HCT116 (cell line): Measurements from ENCODE around the gene LIN7A. TPM values are rescaled to one million over a fixed set of nuclear protein-coding genes. Genes with fewer than 3 reads are reported as not detected.

Experiments
- ATAC-seq: fragments of 200-7000 bp; cut with Tn5 transposase; 2 replicates; pipeline ENCODE4 v1.9.1; 2020; ENCODE audit warnings: mild to moderate bottlenecking, moderate library complexity
- BruUV-seq: library from RNA; stranded (reverse); fragments of 400-500 nt; replicated peaks from 2 replicates; lab custom pipeline; 2021; lab: Mats Ljungman, UMichigan
- CTCF ChIA-PET: fragments of 300-600 bp; sonication (Branson Sonifier 250); formaldehyde crosslinking; loops from one replicate; lab custom pipeline; 2021; ENCODE audit warnings: antibody characterized with exemption; lab: Charles Lee
- POLR2A ChIA-PET: fragments of 300-600, 350-600 bp; sonication (Branson Sonifier 250); formaldehyde crosslinking; loops from one replicate; lab custom pipeline; 2021; ENCODE audit warnings: antibody characterized with exemption; lab: Charles Lee
- RAD21 ChIA-PET, 2 experiments: fragments of 300-600 bp; sonication (Branson Sonifier 250); formaldehyde crosslinking; loops; one replicate each; lab custom pipeline; 2023; ENCODE audit warnings: low total read pairs in 2 of 2; ENCODE audit not compliant: uncharacterized antibody in 2 of 2, unreplicated experiment in 2 of 2, low non-redundant PET in 1 of 2; lab: Charles Lee
- DNase-seq: peaks from one replicate; pipeline ENCODE4 v3.0.0-alpha.2; 2010; ENCODE audit warnings: low read depth, low spot score
- H2AFZ ChIP-seq: fragments of 200-600 bp; shearing (Covaris generic), sonication (generic); 2 replicates; pipeline ENCODE4 v1.6.1; 2017; ENCODE audit warnings: low read depth, mixed run types, mixed read lengths, antibody characterized with exemption, low read length; ENCODE audit not compliant: poor library complexity, severe bottlenecking
- H3K27ac ChIP-seq: 2 replicates; pipeline ENCODE4 v1.5.1; 2012; ENCODE audit warnings: low read depth, low read length
- H3K27me3 ChIP-seq: fragments of 200-600 bp; sonication (generic); 2 replicates; pipeline ENCODE4 v1.6.1; 2016; ENCODE audit warnings: mixed run types, low read length, mixed read lengths; ENCODE audit not compliant: insufficient read depth
- H3K36me3 ChIP-seq, 2 experiments: fragments of 200-500 bp in 1 of 2; fragments of 200-600 bp in 1 of 2; sonication (Bioruptor generic) in 1 of 2; sonication (generic) in 1 of 2; 2 replicates each; pipeline versions ENCODE4 v1.5.1 to v1.6.1; 2014 to 2016; ENCODE audit warnings: low read length in 2 of 2, inconsistent platforms in 1 of 2, mixed read lengths in 1 of 2, mixed run types in 1 of 2; ENCODE audit not compliant: insufficient read depth in 2 of 2, control insufficient read depth in 1 of 2
- H3K4me1 ChIP-seq, 2 experiments: fragments of 200-600 bp in 1 of 2; sonication (generic) in 1 of 2; 2 replicates each; pipeline versions ENCODE4 v1.5.1 to v1.6.1; 2012 to 2017; ENCODE audit warnings: low read length in 2 of 2, inconsistent platforms in 1 of 2, mild to moderate bottlenecking in 1 of 2, mixed read lengths in 1 of 2, mixed run types in 1 of 2, moderate library complexity in 1 of 2; ENCODE audit not compliant: insufficient read depth in 2 of 2, control insufficient read depth in 1 of 2
- H3K4me2 ChIP-seq: fragments of 200-600 bp; sonication (generic); 2 replicates; pipeline ENCODE4 v1.6.1; 2017; ENCODE audit warnings: mixed run types, low read length, mixed read lengths
- H3K4me3 ChIP-seq, 2 experiments: fragments of 200-600 bp in 1 of 2; sonication (generic) in 1 of 2; replicated peaks in 1 of 2; 2 replicates each; pipeline ENCODE4 v1.5.1; 2011 to 2016; ENCODE audit warnings: low read length in 2 of 2, control low read depth in 1 of 2, low read depth in 1 of 2, mild to moderate bottlenecking in 1 of 2, mixed read lengths in 1 of 2, mixed run types in 1 of 2
- H3K79me2 ChIP-seq: fragments of 200-600 bp; sonication (generic); 2 replicates; pipeline ENCODE4 v1.6.1; 2017; ENCODE audit warnings: mild to moderate bottlenecking, mixed run types, low read length, moderate library complexity, mixed read lengths; ENCODE audit not compliant: insufficient read depth
- H3K9ac ChIP-seq: fragments of 200-600 bp; sonication (generic); 2 replicates; pipeline ENCODE4 v1.6.1; 2016; ENCODE audit warnings: low read length, mixed read lengths
- H3K9me2 ChIP-seq: fragments of 200-600 bp; sonication (generic), shearing (Covaris generic); 2 replicates; pipeline ENCODE4 v1.6.1; 2017; ENCODE audit warnings: mixed run types, mild to moderate bottlenecking, moderate library complexity; ENCODE audit not compliant: insufficient read depth
- H3K9me3 ChIP-seq, 2 experiments: fragments of 200-500 bp in 1 of 2; fragments of 200-600 bp in 1 of 2; sonication (Bioruptor generic) in 1 of 2; sonication (generic) in 1 of 2; 2 replicates each; pipeline ENCODE4 v1.6.1; 2014 to 2017; ENCODE audit warnings: low read length in 2 of 2, mixed read lengths in 2 of 2, inconsistent platforms in 1 of 2, low read depth in 1 of 2, mild to moderate bottlenecking in 1 of 2, mixed run types in 1 of 2, moderate library complexity in 1 of 2; ENCODE audit not compliant: control insufficient read depth in 1 of 2, insufficient read depth in 1 of 2
- H4K20me1 ChIP-seq: fragments of 200-600 bp; sonication (generic), shearing (Covaris generic); 2 replicates; pipeline ENCODE4 v1.6.1; 2017; ENCODE audit warnings: mixed run types, mild to moderate bottlenecking, moderate library complexity; ENCODE audit not compliant: insufficient read depth
- CEBPB ChIP-seq: IDR thresholded peaks from 2 replicates; pipeline ENCODE4 v1.6.1; 2012; ENCODE audit warnings: low read depth
- ELF1 ChIP-seq: IDR thresholded peaks from 2 replicates; pipeline ENCODE4 v1.6.1; 2012; ENCODE audit warnings: low read depth, borderline replicate concordance
- JUND ChIP-seq: IDR thresholded peaks from 2 replicates; pipeline ENCODE4 v1.6.1; 2012
- POLR2A ChIP-seq: IDR thresholded peaks from 2 replicates; pipeline ENCODE4 v1.7.0; 2011; ENCODE audit warnings: borderline replicate concordance; ENCODE audit not compliant: insufficient read depth, insufficient read length; ENCODE audit errors: extremely low read depth
- POLR2AphosphoS5 ChIP-seq: IDR thresholded peaks from 2 replicates; pipeline ENCODE4 v1.6.1; 2011; ENCODE audit warnings: mild to moderate bottlenecking, low read depth, low read length, moderate library complexity
- RAD21 ChIP-seq: IDR thresholded peaks from 2 replicates; pipeline ENCODE4 v1.6.1; 2012; ENCODE audit warnings: low read depth, mild to moderate bottlenecking
- SIN3A ChIP-seq: IDR thresholded peaks from 2 replicates; pipeline ENCODE4 v1.6.1; 2012; ENCODE audit warnings: low read depth
- ZFX ChIP-seq: fragments of 450-650 bp; IDR thresholded peaks from 2 replicates; pipeline ENCODE4 v1.6.1; 2017
- intact Hi-C: fragments of 100-400 bp; cut with micrococcal nuclease; formaldehyde crosslinking; loops from 2 replicates; pipeline ENCODE4 v1.10.0; 2022
- microRNA counts: library from miRNA; unstranded; fragments of <30 nt; microRNA quantifications from one replicate; lab custom pipeline; 2015
- microRNA-seq: library from miRNA; unstranded; fragments of <30 nt; microRNA quantifications from one replicate; pipeline ENCODE4, GENCODE V29; 2016; ENCODE audit warnings: borderline number of aligned reads
- total RNA-seq: library from RNA; stranded (reverse); gene quantifications from one replicate; pipeline ENCODE4 v1.2.1, GENCODE V29; 2021; ENCODE audit not compliant: unreplicated experiment
- TF ChIP-seq, protein P1 (sequence below), 3 experiments: fragments of 200-600 bp in 1 of 3; sonication (generic) in 1 of 3; IDR thresholded peaks in 2 of 3; conservative IDR thresholded peaks in 1 of 3; 2 replicates each; pipeline ENCODE4 v1.5.1; 2012 to 2017; ENCODE audit warnings: low read depth in 2 of 3, low read length in 2 of 3, antibody characterized with exemption in 1 of 3, borderline replicate concordance in 1 of 3, control low read depth in 1 of 3, mild to moderate bottlenecking in 1 of 3, mixed read lengths in 1 of 3, mixed run types in 1 of 3, moderate library complexity in 1 of 3; ENCODE audit not compliant: insufficient read depth in 1 of 3
- TF ChIP-seq, protein P2 (sequence below): IDR thresholded peaks from 2 replicates; pipeline ENCODE4 v1.6.1; 2012

LIN7A gene
- total RNA-seq, 1 experiment from 2014 or later = 1.5 TPM

DNA sequence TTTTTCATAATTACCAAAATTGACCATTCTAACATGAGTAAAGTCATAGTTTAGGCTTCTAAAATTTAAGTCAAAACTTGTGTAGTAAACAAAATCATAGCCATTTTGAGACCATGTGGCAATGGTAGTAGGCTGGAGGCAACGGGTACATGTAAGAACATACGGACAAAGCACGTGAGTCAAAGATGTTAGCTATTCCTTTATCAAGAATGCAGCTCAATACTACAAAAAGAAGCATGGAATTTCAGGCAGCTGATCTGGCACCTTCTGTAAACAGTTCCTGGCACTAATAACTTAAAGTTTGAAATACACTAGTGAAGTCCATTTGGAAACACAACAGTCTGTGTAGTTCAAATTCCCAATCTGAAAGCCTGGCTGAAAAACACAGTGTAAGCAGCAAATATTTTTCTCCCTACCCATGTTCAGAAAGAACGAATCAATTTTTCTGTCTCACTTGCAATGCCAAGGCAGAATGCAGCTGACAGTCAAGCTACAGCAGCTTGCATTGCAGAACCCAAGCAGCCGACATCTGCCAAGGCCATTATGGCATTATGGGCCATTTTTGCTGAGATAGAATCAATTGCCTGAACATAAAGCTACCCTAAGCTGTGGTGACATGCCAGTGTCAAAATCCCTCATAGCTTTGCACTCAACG is 191.8 kb downstream of the LIN7A start:
- no TSS peak for BruUV-seq
- ATAC-seq (no peak), DNase-seq (no peak)
- Histone ChIP-seq H3K9ac (no peak overlapping the region), H3K4me1 (no peaks in the 10 kb centered on the region), H4K20me1 (no peaks in the 10 kb centered on the region), H3K36me3 (no peaks in the 10 kb centered on the region), H2AFZ (no peak overlapping the region), H3K9me3 (no peaks in the 10 kb centered on the region), H3K4me3 (no peak overlapping the region), H3K4me2 (no peak overlapping the region), H3K27me3 (peaks cover 19% of the 10 kb centered on the region; the same call in 1 of the 2 replicates), H3K9me2 (no peaks in the 10 kb centered on the region), H3K27ac (no peak overlapping the region), H3K79me2 (no peaks in the 10 kb centered on the region)
- ChIA-PET CTCF (interaction anchor here (1.3 kb wide), 1 partner anchor 35 kb away, joined by 3 read pairs; no protein-coding TSS in a partner anchor), POLR2A (no interaction called here), RAD21 (no interaction called here)
- intact Hi-C loops = no loop called here
- TF ChIP-seq SIN3A = no peak
- TF ChIP-seq, protein P1, sequence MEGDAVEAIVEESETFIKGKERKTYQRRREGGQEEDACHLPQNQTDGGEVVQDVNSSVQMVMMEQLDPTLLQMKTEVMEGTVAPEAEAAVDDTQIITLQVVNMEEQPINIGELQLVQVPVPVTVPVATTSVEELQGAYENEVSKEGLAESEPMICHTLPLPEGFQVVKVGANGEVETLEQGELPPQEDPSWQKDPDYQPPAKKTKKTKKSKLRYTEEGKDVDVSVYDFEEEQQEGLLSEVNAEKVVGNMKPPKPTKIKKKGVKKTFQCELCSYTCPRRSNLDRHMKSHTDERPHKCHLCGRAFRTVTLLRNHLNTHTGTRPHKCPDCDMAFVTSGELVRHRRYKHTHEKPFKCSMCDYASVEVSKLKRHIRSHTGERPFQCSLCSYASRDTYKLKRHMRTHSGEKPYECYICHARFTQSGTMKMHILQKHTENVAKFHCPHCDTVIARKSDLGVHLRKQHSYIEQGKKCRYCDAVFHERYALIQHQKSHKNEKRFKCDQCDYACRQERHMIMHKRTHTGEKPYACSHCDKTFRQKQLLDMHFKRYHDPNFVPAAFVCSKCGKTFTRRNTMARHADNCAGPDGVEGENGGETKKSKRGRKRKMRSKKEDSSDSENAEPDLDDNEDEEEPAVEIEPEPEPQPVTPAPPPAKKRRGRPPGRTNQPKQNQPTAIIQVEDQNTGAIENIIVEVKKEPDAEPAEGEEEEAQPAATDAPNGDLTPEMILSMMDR (IDR thresholded peaks at IDR 0.05 in 2 of 3, conservative IDR thresholded peaks at IDR 0.05 in 1 of 3; ENCODE audit: borderline replicate concordance in 1 of 3, insufficient read depth in 1 of 3, low read depth in 2 of 3, low read length in 2 of 3) = no peak
- no peak for TF ChIP-seq POLR2AphosphoS5
- TF ChIP-seq, protein P2, sequence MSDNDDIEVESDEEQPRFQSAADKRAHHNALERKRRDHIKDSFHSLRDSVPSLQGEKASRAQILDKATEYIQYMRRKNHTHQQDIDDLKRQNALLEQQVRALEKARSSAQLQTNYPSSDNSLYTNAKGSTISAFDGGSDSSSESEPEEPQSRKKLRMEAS = no peak
- TF ChIP-seq ELF1 = no peak
- TF ChIP-seq RAD21 = no peak
- no peak for TF ChIP-seq POLR2A
- no peak for TF ChIP-seq ZFX
- TF ChIP-seq CEBPB = no peak
- no peak for TF ChIP-seq JUND

MicroRNAs encoded within 50 kb of the gene (microRNA counts, 767-probe panel; counts per million panel counts)
- microRNA hsa-miR-617 (lab: Ali Mortazavi, UCI) (not detected), microRNA hsa-miR-618 (lab: Ali Mortazavi, UCI) (not detected)

Small RNAs within 50 kb of the gene (microRNA-seq; reads per million reads assigned to microRNA genes)
- gene MIR617 (not detected), gene MIR618 (1.6 reads per million)

Other genes starting within 250 kb of the LIN7A start
- not detected for gene MYF6, start 230.3 kb downstream of the LIN7A start, total RNA-seq
- gene MYF5, start 221.0 kb downstream of the LIN7A start, total RNA-seq = not detected
- gene ACSS3, start 140.1 kb upstream of the LIN7A start, total RNA-seq = 0.30 TPM